ENCODE data around the gene PRPH2. TPM values are rescaled to one million over a fixed set of nuclear protein-coding genes. Genes with fewer than 3 reads are reported as not detected.
"Not testable (repeated sequence)": the region's sequence is repeated elsewhere in the genome, so short reads cannot be mapped to it uniquely, and the experiment has no call there.

PRPH2 gene
- total and polyA plus RNA-seq, 2 donors, result 0.39 to 0.57 TPM

GRCh38 chr6:42679358-42679757, 43.0 kb downstream of the PRPH2 start:
- Histone ChIP-seq H3K4me1 (ENCODE audit: control insufficient read depth in 2 of 2, insufficient read depth in 2 of 2, low read length in 2 of 2) (no peaks in the 10 kb centered on the region), H3K9me3 (ENCODE audit: control insufficient read depth in 2 of 2, insufficient read depth in 1 of 2, low read length in 1 of 2) (no peaks in the 10 kb centered on the region), H3K4me3 (ENCODE audit: low read length in 2 of 2) (no peak overlapping the region), H3K27ac (ENCODE audit: low read depth in 1 of 2, low read length in 1 of 2) (no peak overlapping the region), H3K36me3 (ENCODE audit: control insufficient read depth in 2 of 2, insufficient read depth in 2 of 2, low read length in 1 of 2) (peaks cover 50 to 75% of the 10 kb centered on the region in 2 donors), H3K27me3 (ENCODE audit: control insufficient read depth in 2 of 2, insufficient read depth in 1 of 2, low read length in 1 of 2) (no peaks in the 10 kb centered on the region)
- no peak for DNase-seq (ENCODE audit: low read depth in 6 of 9, low spot score in 9 of 9)
- WGBS, result over 99% methylated on average over 5 of the region's 5 CpGs

GRCh38 chr6:42674780-42675179, 47.6 kb downstream of the PRPH2 start:
- WGBS, result 94% methylated on average over 3 of the region's 3 CpGs
- Histone ChIP-seq H3K36me3 (ENCODE audit: control insufficient read depth in 2 of 2, insufficient read depth in 2 of 2, low read length in 1 of 2) (peaks cover 50 to 82% of the 10 kb centered on the region in 2 donors), H3K9me3 (ENCODE audit: control insufficient read depth in 2 of 2, insufficient read depth in 1 of 2, low read length in 1 of 2) (no peaks in the 10 kb centered on the region), H3K27ac (ENCODE audit: low read depth in 1 of 2, low read length in 1 of 2) (no peak overlapping the region), H3K4me1 (ENCODE audit: control insufficient read depth in 2 of 2, insufficient read depth in 2 of 2, low read length in 2 of 2) (no peaks in the 10 kb centered on the region), H3K27me3 (ENCODE audit: control insufficient read depth in 2 of 2, insufficient read depth in 1 of 2, low read length in 1 of 2) (no peaks in the 10 kb centered on the region), H3K4me3 (ENCODE audit: low read length in 2 of 2) (no peak overlapping the region)
- no peak for DNase-seq (ENCODE audit: low read depth in 6 of 9, low spot score in 9 of 9)

GRCh38 chr6:42674368-42674767, 48.0 kb downstream of the PRPH2 start:
- not testable (repeated sequence) for DNase-seq (ENCODE audit: low read depth in 6 of 9, low spot score in 9 of 9); H3K9me3 ChIP-seq (ENCODE audit: control insufficient read depth in 2 of 2, insufficient read depth in 1 of 2, low read length in 1 of 2); H3K27ac ChIP-seq (ENCODE audit: low read depth in 1 of 2, low read length in 1 of 2); H3K27me3 ChIP-seq (ENCODE audit: control insufficient read depth in 2 of 2, insufficient read depth in 1 of 2, low read length in 1 of 2); H3K4me3 ChIP-seq (ENCODE audit: low read length in 2 of 2); H3K4me1 ChIP-seq (ENCODE audit: control insufficient read depth in 2 of 2, insufficient read depth in 2 of 2, low read length in 2 of 2)
- WGBS, result 94% methylated on average over 6 of the region's 6 CpGs
- peaks cover 53 to 82% of the 10 kb centered on the region in 2 donors for H3K36me3 ChIP-seq (ENCODE audit: control insufficient read depth in 2 of 2, insufficient read depth in 2 of 2, low read length in 1 of 2)

- Histone ChIP-seq H3K27me3 (ENCODE audit: control insufficient read depth in 2 of 2, insufficient read depth in 1 of 2, low read length in 1 of 2) (no peaks in the 10 kb centered on the region), H3K27ac (ENCODE audit: low read depth in 1 of 2, low read length in 1 of 2) (no peak overlapping the region), H3K36me3 (ENCODE audit: control insufficient read depth in 2 of 2, insufficient read depth in 2 of 2, low read length in 1 of 2) (peaks cover 38 to 68% of the 10 kb centered on the region in 2 donors), H3K9me3 (ENCODE audit: control insufficient read depth in 2 of 2, insufficient read depth in 1 of 2, low read length in 1 of 2) (no peaks in the 10 kb centered on the region), H3K4me1 (ENCODE audit: control insufficient read depth in 2 of 2, insufficient read depth in 2 of 2, low read length in 2 of 2) (no peaks in the 10 kb centered on the region), H3K4me3 (ENCODE audit: low read length in 2 of 2) (no peak overlapping the region)
- DNase-seq (ENCODE audit: low read depth in 6 of 9, low spot score in 9 of 9), result no peak
- 100% methylated on average over 2 of the region's 2 CpGs for WGBS
These were observed 57.7 kb downstream of the PRPH2 start for GRCh38 chr6:42664718-42665117.

GRCh38 chr6:42661540-42662153, 60.8 kb downstream of the PRPH2 start:
- 2% methylated on average over 5 of the region's 5 CpGs for WGBS
- H3K4me1 ChIP-seq (ENCODE audit: control insufficient read depth in 2 of 2, insufficient read depth in 2 of 2, low read length in 2 of 2), result no peaks in the 10 kb centered on the region
- no peak overlapping the region for H3K27ac ChIP-seq (ENCODE audit: low read depth in 1 of 2, low read length in 1 of 2)
- H3K4me3 ChIP-seq (ENCODE audit: low read length in 2 of 2), result no peak overlapping the region
- no peaks in the 10 kb centered on the region for H3K9me3 ChIP-seq (ENCODE audit: control insufficient read depth in 2 of 2, insufficient read depth in 1 of 2, low read length in 1 of 2)
- H3K36me3 ChIP-seq (ENCODE audit: control insufficient read depth in 2 of 2, insufficient read depth in 2 of 2, low read length in 1 of 2), result peaks cover 24 to 71% of the 10 kb centered on the region in 2 donors
- DNase-seq (ENCODE audit: low read depth in 6 of 9, low spot score in 9 of 9), result peak; percentile 48 to 87 (median 67)
- no peaks in the 10 kb centered on the region for H3K27me3 ChIP-seq (ENCODE audit: control insufficient read depth in 2 of 2, insufficient read depth in 1 of 2, low read length in 1 of 2)

- Histone ChIP-seq H3K4me3 (ENCODE audit: low read length in 2 of 2) (no peak overlapping the region), H3K36me3 (ENCODE audit: control insufficient read depth in 2 of 2, insufficient read depth in 2 of 2, low read length in 1 of 2) (peaks cover 19 to 69% of the 10 kb centered on the region in 2 donors), H3K27me3 (ENCODE audit: control insufficient read depth in 2 of 2, insufficient read depth in 1 of 2, low read length in 1 of 2) (no peaks in the 10 kb centered on the region), H3K27ac (ENCODE audit: low read depth in 1 of 2, low read length in 1 of 2) (no peak overlapping the region), H3K4me1 (ENCODE audit: control insufficient read depth in 2 of 2, insufficient read depth in 2 of 2, low read length in 2 of 2) (no peaks in the 10 kb centered on the region), H3K9me3 (ENCODE audit: control insufficient read depth in 2 of 2, insufficient read depth in 1 of 2, low read length in 1 of 2) (no peaks in the 10 kb centered on the region)
- DNase-seq (ENCODE audit: low read depth in 6 of 9, low spot score in 9 of 9), result no peak
- 91% methylated on average over 1 of the region's 1 CpG for WGBS
These were observed 62.6 kb downstream of the PRPH2 start for GRCh38 chr6:42659806-42660205.

- Histone ChIP-seq H3K4me1 (ENCODE audit: control insufficient read depth in 2 of 2, insufficient read depth in 2 of 2, low read length in 2 of 2) (no peaks in the 10 kb centered on the region), H3K9me3 (ENCODE audit: control insufficient read depth in 2 of 2, insufficient read depth in 1 of 2, low read length in 1 of 2) (no peaks in the 10 kb centered on the region), H3K27ac (ENCODE audit: low read depth in 1 of 2, low read length in 1 of 2) (no peak overlapping the region), H3K27me3 (ENCODE audit: control insufficient read depth in 2 of 2, insufficient read depth in 1 of 2, low read length in 1 of 2) (no peaks in the 10 kb centered on the region), H3K36me3 (ENCODE audit: control insufficient read depth in 2 of 2, insufficient read depth in 2 of 2, low read length in 1 of 2) (peaks cover 20 to 62% of the 10 kb centered on the region in 2 donors), H3K4me3 (ENCODE audit: low read length in 2 of 2) (no peak overlapping the region)
- no peak for DNase-seq (ENCODE audit: low read depth in 6 of 9, low spot score in 9 of 9)
- 97% methylated on average over 5 of the region's 5 CpGs for WGBS
These were observed 68.5 kb downstream of the PRPH2 start for GRCh38 chr6:42653851-42654250.

GRCh38 chr6:42652024-42652746, 70.2 kb downstream of the PRPH2 start:
- H3K4me3 ChIP-seq (ENCODE audit: low read length in 2 of 2), result no peak overlapping the region
- no peaks in the 10 kb centered on the region for H3K27me3 ChIP-seq (ENCODE audit: control insufficient read depth in 2 of 2, insufficient read depth in 1 of 2, low read length in 1 of 2)
- H3K36me3 ChIP-seq (ENCODE audit: control insufficient read depth in 2 of 2, insufficient read depth in 2 of 2, low read length in 1 of 2), result peaks cover 22 to 59% of the 10 kb centered on the region in 2 donors
- no peak for DNase-seq (ENCODE audit: low read depth in 6 of 9, low spot score in 9 of 9)
- no peak overlapping the region for H3K27ac ChIP-seq (ENCODE audit: low read depth in 1 of 2, low read length in 1 of 2)
- no peaks in the 10 kb centered on the region for H3K9me3 ChIP-seq (ENCODE audit: control insufficient read depth in 2 of 2, insufficient read depth in 1 of 2, low read length in 1 of 2)
- H3K4me1 ChIP-seq (ENCODE audit: control insufficient read depth in 2 of 2, insufficient read depth in 2 of 2, low read length in 2 of 2), result no peaks in the 10 kb centered on the region
- 97% methylated on average over 5 of the region's 5 CpGs for whole genome bisulfite sequencing

All from thymus (tissue), 11 donors.